DMS153 treated with DMSO at 0.1 percent for 48 hours (cell line): Measurements from ENCODE around the gene PTH1R.

ENCODE experiments used
- DNase-seq: peaks from one replicate; lab custom pipeline; 2025; ENCODE audit not compliant: unreplicated experiment; lab: John Stamatoyannopoulos, UW

The PTH1R gene

GRCh38 chr3:46863261-46863782, 14.2 kb upstream of the PTH1R start, which contains the start of gene MYL3:
Gene MYL3, minus strand, starts transcription at chr3:46863444. Its CDS starts 54 bp downstream, at chr3:46863390.
- DNase-seq: no peak

- no peak for DNase-seq
Measured at GRCh38 chr3:46864061-46864881, 13.2 kb upstream of the PTH1R start.

- DNase-seq: no peak
Measured at GRCh38 chr3:46865031-46865507, 12.5 kb upstream of the PTH1R start.

- no peak for DNase-seq
Measured at GRCh38 chr3:46865546-46865945, 12.0 kb upstream of the PTH1R start.

GRCh38 chr3:46866032-46866595, 11.4 kb upstream of the PTH1R start:
- DNase-seq: no peak

- no peak for DNase-seq
Measured at GRCh38 chr3:46866720-46867549, 10.6 kb upstream of the PTH1R start.

- DNase-seq: no peak
Measured at GRCh38 chr3:46867550-46867898, 10.0 kb upstream of the PTH1R start.

- no peak for DNase-seq
Measured at GRCh38 chr3:46868287-46868686, 9.2 kb upstream of the PTH1R start.

GRCh38 chr3:46868948-46869347, 8.6 kb upstream of the PTH1R start:
- DNase-seq: no peak

GRCh38 chr3:46869440-46869839, 8.1 kb upstream of the PTH1R start:
- DNase-seq: no peak

GRCh38 chr3:46870651-46871050, 6.9 kb upstream of the PTH1R start:
- no peak for DNase-seq

GRCh38 chr3:46871222-46871621, 6.3 kb upstream of the PTH1R start:
- no peak for DNase-seq

- DNase-seq: no peak
Measured at GRCh38 chr3:46873521-46873920, 4.0 kb upstream of the PTH1R start.

- no peak for DNase-seq
Measured at GRCh38 chr3:46874430-46874829, 3.1 kb upstream of the PTH1R start.

GRCh38 chr3:46875560-46875959, 2.0 kb upstream of the PTH1R start:
- no peak for DNase-seq

GRCh38 chr3:46876313-46877300, 914 bp upstream of the PTH1R start:
- no peak for DNase-seq

GRCh38 chr3:46878781-46879436, 1.4 kb downstream of the PTH1R start:
- no peak for DNase-seq

GRCh38 chr3:46880884-46881595, 3.5 kb downstream of the PTH1R start:
- DNase-seq: no peak
